Colonic mucosa (tissue), 4 donors: ENCODE data around the gene SLC22A17. TPM values are rescaled to one million over a fixed set of nuclear protein-coding genes. Genes with fewer than 3 reads are reported as not detected.

Experiments
- DNase-seq: peaks from one replicate; pipeline ENCODE4 v3.0.0-alpha.2; 2020
- H3K27ac ChIP-seq: fragments of 200-600 bp; one replicate; pipeline ENCODE4 v1.8.0; 2021
- H3K27me3 ChIP-seq: fragments of 200-600 bp; one replicate; pipeline ENCODE4 v1.8.0; 2021
- H3K36me3 ChIP-seq: fragments of 200-600 bp; one replicate; pipeline ENCODE4 v1.8.0; 2021
- H3K4me1 ChIP-seq: fragments of 200-600 bp; one replicate; pipeline ENCODE4 v1.8.0; 2021; ENCODE audit warnings: mild to moderate bottlenecking
- H3K4me3 ChIP-seq: fragments of 200-600 bp; one replicate; pipeline ENCODE4 v1.8.0; 2021
- H3K9ac ChIP-seq, 2 donors: one replicate each; pipeline ENCODE4 v1.7.0; 2013; ENCODE audit warnings: control low read depth in 2 of 2, low read depth in 2 of 2, low read length in 2 of 2
- H3K9me3 ChIP-seq: fragments of 200-600 bp; one replicate; pipeline ENCODE4 v1.8.0; 2021
- intact Hi-C: fragments of 100-400 bp; cut with DNase I; formaldehyde crosslinking; loops from one replicate; pipeline ENCODE4 v1.14.1; 2022
- total RNA-seq, 2 donors: library from RNA; stranded (reverse); fragmentation: NEBNext Ultra II Directional in 1 of 2; extraction: Animal tissue kit (Norgen Biotek cat#: 25700) in 1 of 2; gene quantifications; one replicate each; pipeline ENCODE4 v1.2.1, GENCODE V29; 2021
- TF ChIP-seq, protein P1 (sequence below): fragments of 200-600 bp; IDR thresholded peaks from one replicate; pipeline ENCODE4 v1.8.0; 2022; ENCODE audit warnings: antibody characterized with exemption, mild to moderate bottlenecking
- donor health status: healthy.
- donor health status: DM: no; HTN: no; CAD: no.
- donor health status: DM: no; HTN: no; CAD: no.

The SLC22A17 gene
- total RNA-seq, 2 donors from 2014 or later, result 3.9 to 6.7 TPM

DNA sequence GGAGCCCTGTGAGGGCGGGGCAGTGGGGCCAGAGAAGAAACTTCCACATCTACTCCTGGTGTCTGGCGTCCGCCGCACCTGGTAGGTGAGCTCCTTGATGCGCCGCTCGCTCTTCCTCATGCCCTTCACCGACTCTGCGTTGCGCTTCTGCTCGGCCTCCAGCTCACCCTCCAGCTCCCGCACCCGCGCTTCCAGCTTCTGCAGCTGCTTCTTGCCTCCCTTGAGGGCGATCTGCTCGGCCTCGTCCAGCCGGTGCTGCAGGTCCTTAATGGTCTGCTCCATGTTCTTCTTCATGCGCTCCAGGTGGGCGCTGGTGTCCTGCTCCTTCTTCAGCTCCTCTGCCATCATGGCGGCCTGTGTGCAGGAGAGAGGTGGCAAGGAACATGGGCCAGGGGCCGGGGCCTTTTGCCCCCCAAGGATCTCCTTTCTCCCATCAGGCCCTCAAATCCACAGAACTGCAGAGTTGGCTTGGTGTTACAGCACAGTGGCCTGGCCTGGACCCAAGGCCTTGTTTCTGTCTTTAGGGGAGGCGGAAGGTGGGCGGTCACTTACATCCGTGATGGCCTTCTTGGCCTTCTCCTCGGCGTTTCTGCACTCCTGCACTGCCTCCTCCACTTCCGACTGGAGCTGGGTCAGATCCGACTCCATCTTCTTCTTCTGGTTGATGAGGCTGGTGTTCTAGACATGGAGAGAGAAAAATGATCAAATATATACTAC, 31.8 kb upstream of the SLC22A17 start:
- H3K27ac ChIP-seq, result no peak overlapping the region
- H3K4me3 ChIP-seq, result no peak overlapping the region
- H3K36me3 ChIP-seq, result no peaks in the 10 kb centered on the region
- DNase-seq, result no peak
- TF ChIP-seq, protein P1, sequence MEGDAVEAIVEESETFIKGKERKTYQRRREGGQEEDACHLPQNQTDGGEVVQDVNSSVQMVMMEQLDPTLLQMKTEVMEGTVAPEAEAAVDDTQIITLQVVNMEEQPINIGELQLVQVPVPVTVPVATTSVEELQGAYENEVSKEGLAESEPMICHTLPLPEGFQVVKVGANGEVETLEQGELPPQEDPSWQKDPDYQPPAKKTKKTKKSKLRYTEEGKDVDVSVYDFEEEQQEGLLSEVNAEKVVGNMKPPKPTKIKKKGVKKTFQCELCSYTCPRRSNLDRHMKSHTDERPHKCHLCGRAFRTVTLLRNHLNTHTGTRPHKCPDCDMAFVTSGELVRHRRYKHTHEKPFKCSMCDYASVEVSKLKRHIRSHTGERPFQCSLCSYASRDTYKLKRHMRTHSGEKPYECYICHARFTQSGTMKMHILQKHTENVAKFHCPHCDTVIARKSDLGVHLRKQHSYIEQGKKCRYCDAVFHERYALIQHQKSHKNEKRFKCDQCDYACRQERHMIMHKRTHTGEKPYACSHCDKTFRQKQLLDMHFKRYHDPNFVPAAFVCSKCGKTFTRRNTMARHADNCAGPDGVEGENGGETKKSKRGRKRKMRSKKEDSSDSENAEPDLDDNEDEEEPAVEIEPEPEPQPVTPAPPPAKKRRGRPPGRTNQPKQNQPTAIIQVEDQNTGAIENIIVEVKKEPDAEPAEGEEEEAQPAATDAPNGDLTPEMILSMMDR, result no peak
- intact Hi-C loops, result loop anchor here (5.0 kb wide), 2 partner anchors 57 to 117 kb away; no protein-coding TSS in a partner anchor
- H3K9ac ChIP-seq, result no peak overlapping the region
- H3K9me3 ChIP-seq, result no peaks in the 10 kb centered on the region
- H3K4me1 ChIP-seq, result no peaks in the 10 kb centered on the region
- H3K27me3 ChIP-seq, result no peaks in the 10 kb centered on the region

DNA sequence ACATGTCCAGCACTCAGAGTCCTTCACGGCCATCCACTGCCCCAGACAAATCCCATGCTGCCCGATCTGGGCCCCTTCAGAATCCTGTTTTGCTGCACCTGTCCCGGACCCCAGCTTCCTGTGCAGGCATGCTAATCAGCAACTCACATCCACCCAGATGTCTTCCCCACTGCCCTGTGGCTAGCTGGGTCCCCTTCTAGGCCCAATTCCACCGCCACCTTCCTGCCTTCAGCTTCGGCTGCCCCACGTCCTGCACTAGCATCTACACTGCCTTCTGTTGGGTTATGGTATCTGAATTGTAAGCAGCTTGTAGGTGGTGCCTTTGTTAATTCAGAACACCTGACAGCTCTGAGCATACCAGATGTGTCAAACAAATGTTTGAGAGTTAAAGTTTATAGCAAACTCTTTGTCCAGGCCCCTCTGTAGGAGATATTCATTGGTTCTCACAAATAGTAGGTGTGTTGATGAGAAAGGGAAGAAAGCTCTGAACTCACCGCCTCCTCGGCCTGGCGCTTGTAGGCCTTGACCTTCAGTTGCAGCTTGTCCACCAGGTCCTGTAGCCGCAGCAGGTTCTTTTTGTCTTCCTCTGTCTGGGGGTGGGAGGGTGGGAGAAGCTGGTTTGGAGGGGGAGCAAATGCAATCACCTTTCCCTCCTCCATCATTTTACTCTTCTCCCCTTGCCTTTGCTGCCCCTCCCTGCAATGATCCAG, 30.2 kb upstream of the SLC22A17 start:
- DNase-seq, result no peak
- no peak overlapping the region for H3K27ac ChIP-seq
- no peak overlapping the region for H3K9ac ChIP-seq
- intact Hi-C loops, result loop anchor here (5.0 kb wide), 2 partner anchors 56 to 116 kb away; no protein-coding TSS in a partner anchor
- no peak overlapping the region for H3K4me3 ChIP-seq
- H3K4me1 ChIP-seq, result no peaks in the 10 kb centered on the region
- no peaks in the 10 kb centered on the region for H3K36me3 ChIP-seq
- no peaks in the 10 kb centered on the region for H3K27me3 ChIP-seq
- H3K9me3 ChIP-seq, result no peaks in the 10 kb centered on the region
- TF ChIP-seq, protein P1, result no peak

DNA sequence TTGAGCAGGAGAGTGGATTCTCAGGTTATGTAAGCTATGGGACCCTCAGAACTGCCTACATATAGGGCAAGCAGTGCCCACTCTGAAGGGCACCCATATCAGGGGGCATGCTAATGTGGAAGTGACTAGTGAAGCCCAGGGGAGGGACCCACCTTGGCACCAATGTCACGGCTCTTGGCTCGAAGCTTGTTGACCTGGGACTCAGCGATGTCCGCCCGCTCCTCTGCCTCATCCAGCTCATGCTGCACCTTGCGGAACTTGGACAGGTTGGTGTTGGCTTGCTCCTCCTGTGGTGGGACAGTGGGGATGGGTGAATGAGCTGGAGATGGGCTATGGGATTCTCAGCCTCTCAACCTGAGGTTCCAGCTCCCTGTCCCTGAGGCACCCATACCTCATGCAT, 29.6 kb upstream of the SLC22A17 start:
- no peaks in the 10 kb centered on the region for H3K4me1 ChIP-seq
- TF ChIP-seq, protein P1, result no peak
- no peaks in the 10 kb centered on the region for H3K36me3 ChIP-seq
- intact Hi-C loops, result loop anchor here (5.0 kb wide), 2 partner anchors 55 to 115 kb away; no protein-coding TSS in a partner anchor
- no peak overlapping the region for H3K4me3 ChIP-seq
- DNase-seq, result no peak
- H3K27ac ChIP-seq, result no peak overlapping the region
- no peak overlapping the region for H3K9ac ChIP-seq
- no peaks in the 10 kb centered on the region for H3K9me3 ChIP-seq
- H3K27me3 ChIP-seq, result no peaks in the 10 kb centered on the region

DNA sequence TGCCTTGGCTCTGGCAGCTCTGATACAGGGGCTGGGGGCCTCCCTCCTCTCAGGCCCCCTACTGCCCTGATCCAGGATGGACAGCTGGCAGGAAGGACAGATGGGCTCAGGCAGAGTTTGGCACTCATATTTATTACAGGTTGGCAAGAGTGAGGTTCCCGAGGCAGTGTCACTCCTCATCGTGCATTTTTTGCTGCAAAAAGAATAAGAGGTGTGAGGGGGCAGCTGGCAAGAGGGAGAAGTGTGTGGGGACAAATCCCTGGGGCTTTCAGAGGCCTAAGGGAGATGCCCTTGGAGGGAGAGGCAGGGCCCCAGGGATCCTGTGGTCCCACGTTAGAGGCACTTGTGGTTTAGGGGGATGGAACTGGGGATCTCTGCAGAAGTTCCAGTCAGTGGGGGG, 29.2 kb upstream of the SLC22A17 start:
- H3K27ac ChIP-seq, result no peak overlapping the region
- H3K4me1 ChIP-seq, result no peaks in the 10 kb centered on the region
- no peak overlapping the region for H3K9ac ChIP-seq
- intact Hi-C loops, result loop anchor here (5.0 kb wide), 2 partner anchors 55 to 115 kb away; no protein-coding TSS in a partner anchor
- H3K9me3 ChIP-seq, result no peaks in the 10 kb centered on the region
- TF ChIP-seq, protein P1, result no peak
- H3K36me3 ChIP-seq, result no peaks in the 10 kb centered on the region
- no peak overlapping the region for H3K4me3 ChIP-seq
- no peaks in the 10 kb centered on the region for H3K27me3 ChIP-seq
- no peak for DNase-seq

DNA sequence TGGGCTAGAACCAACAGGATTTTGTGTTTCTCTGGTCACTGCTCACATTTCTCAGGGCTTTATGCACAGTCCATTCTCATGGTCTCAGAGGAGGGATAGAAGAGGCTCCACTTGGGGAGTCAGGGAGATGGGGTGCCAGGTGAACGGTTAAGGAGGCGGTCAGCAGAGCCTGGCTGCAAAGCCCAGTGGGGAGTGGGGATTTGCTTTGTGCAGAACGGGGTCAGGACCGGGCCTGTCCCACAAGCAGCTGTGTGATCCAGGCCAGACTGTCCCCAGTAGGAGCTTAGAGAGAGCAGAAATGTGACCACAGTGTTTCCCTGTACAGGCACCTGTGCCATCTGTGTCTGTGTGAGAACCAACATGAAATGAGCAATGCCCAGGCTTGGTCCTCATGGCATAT, 28.3 kb upstream of the SLC22A17 start:
- TF ChIP-seq, protein P1, result no peak
- intact Hi-C loops, result loop anchor here (5.0 kb wide), 2 partner anchors 54 to 114 kb away; no protein-coding TSS in a partner anchor
- DNase-seq, result no peak

More for the DNA sequence above, 28.3 kb upstream of the SLC22A17 start:
- Histone ChIP-seq H3K4me1 (no peaks in the 10 kb centered on the region), H3K9me3 (no peaks in the 10 kb centered on the region), H3K9ac (no peak overlapping the region), H3K27ac (no peak overlapping the region), H3K36me3 (no peaks in the 10 kb centered on the region), H3K4me3 (no peak overlapping the region), H3K27me3 (no peaks in the 10 kb centered on the region)
